ENCODE results near the gene RIC8A. TPM values are rescaled to one million over a fixed set of nuclear protein-coding genes. Genes with fewer than 3 reads are reported as not detected.

The RIC8A gene
- total RNA-seq, 1 experiment from 2014 or later, result 129 TPM

DNA sequence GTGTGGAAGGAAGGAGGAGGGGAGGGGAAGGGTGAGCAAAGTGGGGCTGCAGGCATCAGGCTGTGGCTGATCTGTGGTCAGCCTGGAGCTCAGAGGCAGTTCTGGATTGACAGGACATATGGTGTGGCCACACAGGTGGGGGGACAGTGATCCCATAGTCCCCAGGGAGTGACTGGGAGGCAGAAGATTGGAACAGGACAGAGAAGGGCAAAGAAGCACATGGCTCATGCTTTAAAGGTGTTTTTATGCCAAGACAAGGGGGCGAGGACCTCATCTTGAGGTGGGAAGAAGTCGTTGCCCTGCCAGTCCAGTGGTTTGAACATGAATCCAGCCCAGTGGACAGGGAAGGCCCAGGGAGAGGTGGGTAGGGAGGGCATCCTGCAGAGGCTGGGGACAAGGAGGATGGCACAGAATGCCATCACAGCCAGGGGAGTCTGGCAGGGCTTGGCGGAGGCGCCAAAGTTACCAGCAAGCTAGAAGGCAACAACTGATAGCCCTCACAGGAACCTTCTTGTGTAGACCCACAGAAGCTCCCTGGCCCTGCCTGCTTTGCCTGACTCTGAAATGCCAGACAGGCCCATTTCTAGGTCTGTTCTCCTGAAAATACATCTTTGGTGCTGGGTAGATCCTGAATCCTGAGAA, 3.4 kb upstream of the RIC8A start:
- intact Hi-C loops (cut with micrococcal nuclease; ENCODE audit: unreplicated experiment), result no loop called here
- H3K27ac ChIP-seq, result no peak overlapping the region
- ChIA-PET POLR2A (ENCODE audit: unreplicated experiment) (no interaction called here), CTCF (no interaction called here)
- no peak overlapping the region for H3K4me2 ChIP-seq
- H3K27me3 ChIP-seq (ENCODE audit: insufficient read depth, low read depth), result no peaks in the 10 kb centered on the region
- peaks cover 10% of the 10 kb centered on the region for H3F3A ChIP-seq (ENCODE audit: insufficient read depth, low read depth)
- H2AFZ ChIP-seq, result no peak overlapping the region
- peaks cover 31% of the 10 kb centered on the region for H3K79me2 ChIP-seq (ENCODE audit: low read depth)
- H3K4me1 ChIP-seq (replicated peaks; ENCODE audit: insufficient read depth), result no peaks in the 10 kb centered on the region
- peaks cover 11% of the 10 kb centered on the region; the same call in 1 of the 2 replicates for H4K20me1 ChIP-seq (ENCODE audit: insufficient read depth)
- H3K36me3 ChIP-seq (ENCODE audit: low read depth), result no peaks in the 10 kb centered on the region
- no peaks in the 10 kb centered on the region for H3K9me2 ChIP-seq (ENCODE audit: insufficient read depth)
- no peaks in the 10 kb centered on the region for H3K9me3 ChIP-seq (ENCODE audit: insufficient read depth, low read depth)
- no TSS peak for BruUV-seq (replicated peaks)
- DNase-seq, result no peak
- H3K4me3 ChIP-seq, result no peak overlapping the region
- TF ChIP-seq CTCF (conservative IDR thresholded peaks at IDR 0.05) (no peak), EZH2 (IDR thresholded peaks at IDR 0.05; ENCODE audit: low read depth) (no peak)

DNA sequence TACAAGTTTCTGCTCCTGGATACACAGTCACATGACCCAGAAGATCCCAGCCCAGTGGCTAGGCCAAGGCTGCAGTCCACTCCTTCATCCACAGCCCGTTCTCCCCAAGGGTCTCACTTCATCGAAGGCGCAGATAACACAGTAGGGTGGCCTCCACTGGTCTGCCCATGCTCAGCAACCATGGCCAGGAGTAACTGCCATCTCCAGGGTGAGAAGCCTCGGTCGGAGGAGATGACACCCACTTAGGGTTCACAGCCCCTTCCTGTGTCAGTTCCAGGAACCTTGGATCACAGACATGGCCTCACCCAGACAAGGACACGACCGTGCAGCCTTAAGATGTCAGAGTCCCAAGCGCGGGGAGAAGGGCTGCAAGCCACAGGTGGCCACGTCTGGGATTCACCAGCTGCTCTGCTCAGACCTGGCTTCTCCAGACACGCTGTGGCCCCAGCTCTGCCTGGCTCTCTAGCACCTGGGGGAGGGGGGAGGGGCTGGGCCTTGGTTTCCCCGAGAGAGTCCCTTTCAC, 2.9 kb upstream of the RIC8A start:
- no peaks in the 10 kb centered on the region for H3K36me3 ChIP-seq (ENCODE audit: low read depth)
- ChIA-PET POLR2A (ENCODE audit: unreplicated experiment) (no interaction called here), CTCF (no interaction called here)
- no peak overlapping the region for H2AFZ ChIP-seq
- H3K79me2 ChIP-seq (ENCODE audit: low read depth), result peaks cover 36% of the 10 kb centered on the region
- TF ChIP-seq EZH2 (IDR thresholded peaks at IDR 0.05; ENCODE audit: low read depth) (no peak), CTCF (conservative IDR thresholded peaks at IDR 0.05) (no peak)
- no peaks in the 10 kb centered on the region for H3K9me3 ChIP-seq (ENCODE audit: insufficient read depth, low read depth)
- H3K4me2 ChIP-seq, result no peak overlapping the region
- peaks cover 10% of the 10 kb centered on the region for H3F3A ChIP-seq (ENCODE audit: insufficient read depth, low read depth)
- H3K27ac ChIP-seq, result no peak overlapping the region
- DNase-seq, result no peak
- no peaks in the 10 kb centered on the region for H3K9me2 ChIP-seq (ENCODE audit: insufficient read depth)
- peaks cover 2% of the 10 kb centered on the region for H3K4me1 ChIP-seq (replicated peaks; ENCODE audit: insufficient read depth)
- peaks cover 11% of the 10 kb centered on the region; the same call in 1 of the 2 replicates for H4K20me1 ChIP-seq (ENCODE audit: insufficient read depth)
- no peak overlapping the region for H3K4me3 ChIP-seq
- intact Hi-C loops (cut with micrococcal nuclease; ENCODE audit: unreplicated experiment), result loop anchor here (5.0 kb wide), 1 partner anchor 258 kb away; no protein-coding TSS in a partner anchor
- BruUV-seq (replicated peaks), result no TSS peak
- H3K27me3 ChIP-seq (ENCODE audit: insufficient read depth, low read depth), result no peaks in the 10 kb centered on the region

DNA sequence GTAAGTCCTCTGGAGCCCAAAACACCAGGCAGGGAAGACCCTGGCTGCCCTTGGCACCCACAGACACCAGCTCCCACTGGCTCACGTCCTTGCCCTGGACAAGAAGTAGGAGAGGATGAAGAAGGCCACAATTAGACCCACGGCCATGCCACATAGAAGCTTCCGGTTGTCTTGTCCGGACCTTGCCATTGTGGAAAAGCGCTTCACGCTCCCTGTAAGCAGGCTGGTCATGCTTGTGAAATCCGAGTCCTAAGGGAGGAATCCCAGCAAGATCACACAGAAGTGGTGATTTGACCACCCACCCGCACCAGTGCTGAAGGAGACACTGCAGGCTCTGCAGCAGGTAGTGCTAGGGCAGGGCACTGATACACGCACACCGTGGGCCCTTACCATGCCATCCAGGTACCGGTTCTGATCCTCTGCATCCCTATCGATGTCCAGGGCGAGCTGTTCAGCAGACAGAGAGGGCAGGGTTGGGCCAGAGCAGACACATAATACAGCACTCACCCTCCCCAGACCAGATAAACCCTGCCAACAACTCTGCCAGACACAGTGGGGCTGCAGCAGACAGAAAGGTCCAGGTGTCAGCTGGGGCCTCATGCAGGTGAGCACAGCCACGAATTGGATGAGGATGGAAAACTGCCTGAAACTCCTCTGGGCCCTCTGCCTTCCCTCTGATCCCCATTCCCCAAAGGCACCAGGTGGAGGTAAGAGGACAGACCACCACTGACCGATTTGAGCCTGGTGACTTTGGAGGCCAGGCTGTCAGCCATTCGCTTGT, 2.1 kb upstream of the RIC8A start:
- H3K9me2 ChIP-seq (ENCODE audit: insufficient read depth), result no peaks in the 10 kb centered on the region
- no peak overlapping the region for H3K27ac ChIP-seq
- H3K79me2 ChIP-seq (ENCODE audit: low read depth), result peaks cover 44% of the 10 kb centered on the region
- intact Hi-C loops (cut with micrococcal nuclease; ENCODE audit: unreplicated experiment), result loop anchor here (5.0 kb wide), 1 partner anchor 257 kb away; no protein-coding TSS in a partner anchor
- H3F3A ChIP-seq (ENCODE audit: insufficient read depth, low read depth), result peaks cover 10% of the 10 kb centered on the region
- H2AFZ ChIP-seq, result no peak overlapping the region
- H3K4me3 ChIP-seq, result no peak overlapping the region
- H3K9me3 ChIP-seq (ENCODE audit: insufficient read depth, low read depth), result no peaks in the 10 kb centered on the region
- no TSS peak for BruUV-seq (replicated peaks)
- H3K36me3 ChIP-seq (ENCODE audit: low read depth), result no peaks in the 10 kb centered on the region
- TF ChIP-seq CTCF (conservative IDR thresholded peaks at IDR 0.05) (no peak), EZH2 (IDR thresholded peaks at IDR 0.05; ENCODE audit: low read depth) (no peak)
- H3K4me1 ChIP-seq (replicated peaks; ENCODE audit: insufficient read depth), result peaks cover 10% of the 10 kb centered on the region
- no peaks in the 10 kb centered on the region for H3K27me3 ChIP-seq (ENCODE audit: insufficient read depth, low read depth)
- CTCF ChIA-PET, result no interaction called here
- H4K20me1 ChIP-seq (ENCODE audit: insufficient read depth), result peaks cover 11% of the 10 kb centered on the region; the same call in 1 of the 2 replicates
- DNase-seq, result no peak
- H3K4me2 ChIP-seq, result peak overlapping the region; percentile 99; the same call in 1 of the 2 replicates
- POLR2A ChIA-PET (ENCODE audit: unreplicated experiment), result no interaction called here

All from PC-9 (cell line).